GM18909 (cell line): ENCODE results near the gene ZNF253.
"Not testable (repeated sequence)": the region's sequence is repeated elsewhere in the genome, so short reads cannot be mapped to it uniquely, and the experiment has no call there.

ENCODE experiments used
- ATAC-seq: cut with Tn5 transposase; IDR thresholded peaks from one replicate; pipeline ENCODE4 v1.9.1; 2021; ENCODE audit warnings: mild to moderate bottlenecking; ENCODE audit not compliant: unreplicated experiment, poor library complexity

Gene ZNF253

DNA sequence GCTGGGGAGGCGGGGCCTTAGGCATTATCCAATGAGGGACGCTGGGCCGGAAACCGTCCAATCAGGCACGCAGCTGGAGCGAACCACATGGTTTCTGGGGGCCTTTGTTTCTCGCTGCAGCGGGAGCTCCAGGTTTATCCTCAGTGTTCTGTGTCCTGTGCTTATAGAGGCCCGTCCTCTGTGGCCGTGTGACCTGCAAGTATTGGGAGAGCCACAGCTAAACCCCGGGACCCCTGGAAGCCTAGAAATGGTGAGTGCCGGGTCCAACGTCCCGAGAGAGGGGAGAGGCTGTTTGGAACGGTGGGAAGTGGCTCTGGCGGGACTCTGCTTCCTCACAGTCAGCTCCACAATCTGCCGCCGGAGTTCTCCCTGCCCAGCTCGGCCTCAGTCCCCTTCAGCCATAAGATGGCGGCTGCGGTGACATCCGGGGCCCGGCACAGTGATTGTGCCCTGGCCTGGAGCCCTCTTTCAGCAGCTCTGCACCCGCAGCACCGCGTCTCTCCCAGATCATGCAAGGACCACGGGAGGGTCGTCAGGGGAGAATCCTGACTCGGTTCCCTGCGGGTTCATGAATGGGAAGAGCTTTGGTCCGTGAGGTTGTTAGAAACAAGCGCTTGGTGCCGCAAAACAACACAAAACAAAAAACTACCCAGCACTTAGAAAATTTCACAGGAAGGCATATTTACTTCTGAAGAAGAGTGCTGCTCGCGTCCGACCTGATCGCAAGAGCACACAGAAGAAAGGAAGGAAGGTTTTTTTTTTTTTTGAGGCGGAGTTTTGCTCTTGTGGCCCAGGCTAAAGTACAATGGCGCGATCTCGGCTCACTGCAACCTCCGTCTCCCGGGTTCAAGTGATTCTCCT lies at the start of gene ZNF253:
ZNF253 (plus strand) TSS at position 133 of the 861 bp plus-strand sequence; CDS start at position 248, 115 bp downstream.
- peak; percentile 98 for ATAC-seq

- no peak for ATAC-seq
Measured at GRCh38 chr19:19816679-19817078, 49.0 kb upstream of the ZNF253 start.

- no peak for ATAC-seq
Measured at GRCh38 chr19:19817357-19817756, 48.3 kb upstream of the ZNF253 start.

DNA sequence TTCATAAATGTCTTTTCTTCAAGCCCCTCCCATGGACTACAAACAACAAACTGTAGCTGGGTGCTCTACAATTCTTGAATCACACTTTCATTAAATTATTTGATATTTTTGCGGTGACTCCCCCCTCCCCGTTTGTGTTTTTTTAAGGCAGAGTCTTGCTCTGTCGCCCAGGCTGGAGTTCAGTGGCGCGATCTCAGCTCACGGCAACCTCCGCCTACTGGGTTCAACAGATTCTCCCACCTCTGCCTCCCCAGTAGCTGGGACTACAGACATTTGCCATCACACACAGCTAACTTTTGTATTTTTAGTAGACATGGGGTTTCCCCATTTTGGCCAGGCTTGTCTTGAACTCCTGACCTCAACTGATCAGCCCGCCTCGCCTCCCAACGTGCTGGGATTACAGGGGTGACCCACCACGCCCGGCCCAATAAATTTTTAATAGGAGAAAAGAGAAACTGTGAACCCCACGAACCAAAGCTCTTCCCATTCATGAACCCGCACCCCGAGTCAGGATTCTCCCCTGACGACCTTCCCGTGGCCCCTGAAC lies 44.8 kb upstream of the ZNF253 start:
- no peak for ATAC-seq

- ATAC-seq = peak; percentile 90
Measured at GRCh38 chr19:19821366-19821951, 44.2 kb upstream of the ZNF253 start, which contains the start of gene ZNF506. Gene ZNF506, minus strand, starts transcription at chr19:19821750. Its CDS starts 147 bp downstream, at chr19:19821603.

DNA sequence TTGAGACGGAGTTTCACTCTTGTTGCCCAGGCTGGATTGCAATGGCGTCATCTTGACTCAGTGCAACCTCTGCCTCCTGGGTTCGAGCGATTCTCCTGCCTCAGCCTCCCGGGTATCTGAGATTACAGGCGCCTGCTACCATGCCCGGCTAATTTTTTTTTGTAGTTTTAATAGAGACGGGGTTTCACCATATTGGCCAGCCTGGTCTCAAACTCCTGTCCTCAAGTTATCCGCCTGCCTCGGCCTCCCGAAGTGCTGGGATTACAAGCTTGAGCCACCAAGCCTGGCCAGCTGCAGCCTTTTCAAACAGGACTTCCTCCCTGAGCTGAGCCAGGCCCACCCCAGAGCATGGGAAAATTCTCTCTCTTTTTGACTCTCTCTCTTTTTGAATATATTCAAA lies 43.7 kb upstream of the ZNF253 start:
- peak; percentile 7 for ATAC-seq

DNA sequence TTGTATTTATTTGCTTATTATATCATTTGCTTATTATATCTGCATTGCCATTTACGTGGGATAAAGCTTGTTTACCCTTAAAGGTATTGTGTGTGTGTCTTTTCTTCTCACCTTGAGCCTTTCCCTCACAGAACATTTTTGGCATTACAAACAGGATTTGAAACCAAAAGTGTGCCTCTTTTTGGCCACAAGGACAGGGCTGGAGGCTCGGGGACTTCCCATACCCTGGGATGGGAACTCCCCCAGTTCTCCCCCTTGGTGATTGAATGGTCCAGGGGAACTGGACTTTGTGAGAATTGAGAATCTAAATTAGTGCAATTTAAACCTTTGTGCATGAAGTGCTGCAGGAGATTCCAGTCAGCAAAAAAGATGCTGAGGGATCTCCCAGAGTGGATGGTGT lies 41.8 kb upstream of the ZNF253 start:
- no peak for ATAC-seq

DNA sequence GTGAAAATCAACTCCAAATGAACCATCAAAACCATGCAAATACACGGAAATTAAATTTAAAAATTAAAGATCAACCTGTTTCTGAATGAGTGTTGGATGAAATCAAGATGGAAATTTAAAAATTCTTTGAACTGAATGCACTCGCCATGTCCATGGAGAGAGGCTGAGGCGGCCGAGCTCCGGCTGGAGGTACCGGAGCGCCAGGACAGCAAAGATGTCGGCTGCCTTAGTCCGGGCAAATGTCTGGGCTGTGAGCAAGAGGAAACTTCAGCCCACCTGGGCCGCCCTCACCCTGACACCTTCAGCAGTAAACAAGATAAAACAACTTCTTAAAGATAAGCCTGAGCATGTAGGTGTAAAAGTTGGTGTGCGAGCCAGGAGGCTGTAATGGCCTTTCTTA lies 38.8 kb upstream of the ZNF253 start:
- ATAC-seq = no peak

DNA sequence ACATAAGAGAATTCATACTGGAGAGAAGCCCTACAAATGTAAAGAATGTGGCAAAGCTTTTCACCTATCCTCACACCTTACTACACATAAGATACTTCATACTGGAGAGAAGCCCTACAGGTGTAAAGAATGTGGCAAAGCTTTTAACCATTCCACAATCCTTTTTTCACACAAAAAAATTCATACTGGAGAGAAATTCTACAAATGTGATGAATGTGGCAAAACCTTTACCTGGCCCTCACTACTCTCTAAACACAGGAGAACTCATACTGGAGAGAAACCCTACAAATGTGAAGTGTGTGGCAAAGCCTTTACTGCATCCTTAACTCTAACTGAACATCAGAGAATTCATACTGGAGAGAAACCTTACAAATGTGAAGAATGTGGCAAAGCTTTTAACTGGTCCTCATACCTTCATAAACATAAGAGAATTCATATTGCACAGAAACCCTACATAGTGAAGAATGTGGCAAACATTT lies 30.1 kb upstream of the ZNF253 start:
- ATAC-seq = no peak

- ATAC-seq = no peak
Measured at GRCh38 chr19:19847781-19848180, 17.9 kb upstream of the ZNF253 start.

- no peak for ATAC-seq
Measured at GRCh38 chr19:19849056-19849455, 16.6 kb upstream of the ZNF253 start.

DNA sequence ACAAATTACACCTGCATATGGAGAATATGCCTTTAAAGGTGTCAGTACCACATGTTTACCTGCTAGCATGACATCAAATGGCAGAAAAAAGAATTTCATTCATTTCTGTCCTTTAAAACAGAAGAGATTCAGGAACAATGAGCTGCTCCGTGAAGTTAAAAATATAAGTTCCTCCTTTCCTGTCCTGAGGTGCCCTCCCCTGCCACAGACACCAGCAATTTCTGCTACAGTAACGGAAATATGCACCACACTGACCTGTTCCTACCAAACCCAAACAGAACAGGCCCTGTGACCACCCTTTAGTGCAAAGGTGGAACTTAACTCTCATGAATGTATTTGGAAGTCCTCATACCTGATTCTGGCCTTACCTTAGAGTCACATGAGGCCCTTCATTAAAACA lies 13.9 kb upstream of the ZNF253 start:
- not testable (repeated sequence) for ATAC-seq

GRCh38 chr19:19858751-19859150 lies 6.9 kb upstream of the ZNF253 start:
- no peak for ATAC-seq

DNA sequence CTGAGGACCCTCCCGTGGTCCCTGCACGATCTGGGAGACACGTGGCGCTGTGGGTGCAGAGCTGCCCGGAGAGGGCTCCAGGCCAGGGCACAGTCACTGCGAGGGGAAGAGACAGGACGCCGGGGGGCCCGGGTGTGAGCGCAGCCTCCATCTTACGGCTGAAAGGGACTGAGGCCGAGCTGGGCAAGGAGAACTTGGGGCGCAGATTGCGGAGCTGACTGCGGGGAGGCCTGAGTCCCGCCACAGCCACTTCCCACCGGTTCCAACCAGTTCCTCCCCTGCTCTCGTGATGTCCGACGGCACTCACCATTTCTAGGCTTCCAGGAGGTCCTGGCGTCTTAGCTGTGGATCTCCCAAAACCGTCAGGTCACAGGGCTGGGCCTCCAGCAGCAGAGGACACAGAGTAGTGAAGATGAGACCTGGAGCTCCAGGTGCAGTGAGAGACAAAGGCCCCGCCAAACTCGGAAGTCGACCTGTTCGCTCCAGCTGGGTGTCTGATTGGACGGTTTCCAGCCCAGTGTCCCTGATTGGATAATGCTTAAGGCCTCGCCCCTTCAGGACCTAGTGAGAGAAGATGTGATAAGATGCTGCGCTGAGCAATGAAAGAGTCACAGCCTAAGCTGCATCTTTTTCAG lies 4.8 kb upstream of the ZNF253 start:
- no peak for ATAC-seq

DNA sequence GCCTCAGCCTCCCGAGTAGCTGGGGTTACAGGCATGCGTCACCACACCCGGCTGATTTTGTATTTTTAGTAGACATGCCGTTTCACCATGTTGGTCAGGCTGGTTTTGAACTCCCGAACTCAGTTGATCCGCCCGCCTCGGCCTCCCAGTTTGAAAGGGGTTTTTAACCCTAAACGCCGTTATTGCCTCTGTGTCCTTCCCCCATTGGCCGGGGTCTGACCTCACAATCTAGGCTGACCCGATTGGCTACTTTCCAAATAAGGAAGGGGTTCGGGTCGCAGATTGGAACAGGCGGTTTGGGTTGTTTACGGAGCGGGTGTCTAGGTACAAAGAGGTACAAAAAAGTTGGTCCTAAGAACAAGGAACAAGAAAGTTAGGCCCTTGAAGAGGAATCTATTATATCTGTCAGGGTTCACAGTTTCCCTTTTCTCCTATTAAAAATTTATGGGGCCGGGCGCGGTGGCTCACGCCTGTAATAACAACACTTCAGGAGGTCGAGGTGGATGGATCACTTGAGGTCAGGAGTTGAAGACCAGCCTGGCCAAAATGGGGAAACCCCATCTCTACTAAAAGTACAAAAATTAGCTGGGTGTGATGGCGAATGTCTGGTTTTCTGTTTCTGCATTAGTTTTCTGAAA lies 1.0 kb downstream of the ZNF253 start:
- ATAC-seq = no peak

GRCh38 chr19:19870086-19870485 lies 4.4 kb downstream of the ZNF253 start:
- ATAC-seq = not testable (repeated sequence)

DNA sequence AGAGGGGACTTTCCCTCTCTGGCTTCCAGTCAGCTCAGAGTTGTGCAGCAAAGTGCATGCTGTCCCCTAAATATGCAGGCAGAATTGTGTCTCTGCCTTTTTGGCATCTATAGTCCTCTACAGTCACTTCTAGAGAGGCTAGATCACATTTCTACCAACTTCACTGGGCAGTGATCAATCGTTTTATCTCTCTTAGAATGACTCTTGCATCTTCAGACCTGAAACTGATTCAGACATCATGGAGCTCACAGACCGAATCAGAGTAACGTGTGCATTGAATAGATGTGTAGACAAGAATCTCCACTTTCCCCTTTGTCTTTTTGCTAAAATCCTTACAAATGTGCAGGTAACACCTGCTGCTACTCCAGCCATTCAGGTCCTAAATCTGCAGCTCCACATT lies 6.2 kb downstream of the ZNF253 start:
- no peak for ATAC-seq

DNA sequence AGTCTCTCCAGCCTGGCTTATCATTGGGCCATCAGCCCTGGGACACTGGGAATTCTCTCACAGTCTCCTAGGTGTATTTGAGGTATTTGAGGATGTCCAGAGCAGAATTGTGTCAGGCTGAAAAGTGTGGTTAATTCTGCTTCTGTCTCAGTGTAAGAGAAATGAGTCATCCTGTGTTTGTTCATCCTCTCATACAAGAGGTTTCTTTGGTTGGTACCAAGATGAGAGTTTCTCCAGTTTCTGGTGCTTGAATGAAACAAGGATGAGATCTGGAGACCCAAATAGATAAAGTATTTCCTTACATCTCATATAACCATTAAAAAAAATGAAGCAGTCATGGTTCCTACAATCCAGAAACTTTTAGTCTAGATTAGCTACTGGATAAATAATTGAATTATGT lies 7.7 kb downstream of the ZNF253 start:
- no peak for ATAC-seq

DNA sequence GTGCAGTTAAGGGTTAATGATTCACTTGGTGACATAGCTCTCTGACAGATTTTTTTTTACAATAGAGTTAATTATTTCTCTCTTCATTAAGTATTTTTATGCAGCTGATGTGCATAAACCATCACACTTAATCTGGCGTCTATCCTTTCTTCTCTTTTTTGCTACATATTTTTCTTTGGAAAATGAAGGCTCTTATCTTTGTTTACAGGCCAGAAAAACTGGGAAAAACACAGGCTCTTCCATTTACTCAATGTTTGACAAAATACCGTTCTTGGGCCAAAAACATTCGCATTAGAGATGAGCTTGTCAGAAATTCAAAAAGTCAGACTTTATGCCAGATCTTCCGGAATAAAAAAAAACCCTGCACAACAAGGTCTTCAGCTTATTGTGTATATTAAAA lies 12.0 kb downstream of the ZNF253 start:
- no peak for ATAC-seq

DNA sequence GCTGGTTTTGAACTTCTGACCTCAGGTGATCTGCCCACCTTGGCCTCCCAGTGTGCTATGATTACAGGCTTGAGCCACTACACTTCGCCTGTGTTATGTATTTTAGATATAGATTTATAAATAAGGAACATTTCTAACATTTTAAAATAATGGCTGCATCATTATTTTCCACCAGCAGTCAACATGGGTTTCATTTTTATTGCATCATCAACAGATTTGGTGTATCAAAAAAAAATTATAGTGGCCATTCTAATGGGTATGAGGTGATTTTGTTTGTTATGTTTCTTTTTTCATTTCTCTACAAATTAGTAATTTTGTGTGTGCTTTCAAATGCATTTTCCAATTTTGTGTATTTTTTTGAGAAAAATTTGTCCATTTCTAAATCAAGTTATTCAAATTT lies 18.9 kb downstream of the ZNF253 start:
- no peak for ATAC-seq
